GM04504 (cell line): ENCODE data around the gene IL31RA.
"Not testable (repeated sequence)": the region's sequence is repeated elsewhere in the genome, so short reads cannot be mapped to it uniquely, and the experiment has no call there.

Experiments used
- DNase-seq: peaks from one replicate; pipeline ENCODE4 v3.0.0-alpha.2; 2012; ENCODE audit warnings: low read depth

Gene IL31RA

DNA sequence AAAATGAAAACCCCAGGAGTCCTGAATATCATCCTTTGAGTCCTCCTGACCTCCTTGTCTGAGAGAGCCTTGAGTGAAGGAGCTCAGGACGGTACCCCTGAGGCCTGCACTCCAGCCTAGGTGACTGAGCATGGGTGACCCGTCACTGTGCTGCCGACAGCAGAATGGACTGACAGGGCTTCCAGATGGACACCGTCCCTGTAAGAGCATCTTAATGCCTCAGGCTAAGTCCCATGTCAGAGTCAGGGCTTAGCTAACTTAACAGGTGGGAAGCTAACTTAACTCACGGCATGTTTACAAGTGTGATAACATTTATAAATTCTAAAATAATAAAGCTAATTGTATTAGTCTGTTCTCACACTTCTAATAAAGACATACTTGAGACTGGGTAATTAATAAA is 75.3 kb downstream of the IL31RA start:
- DNase-seq: no peak

DNA sequence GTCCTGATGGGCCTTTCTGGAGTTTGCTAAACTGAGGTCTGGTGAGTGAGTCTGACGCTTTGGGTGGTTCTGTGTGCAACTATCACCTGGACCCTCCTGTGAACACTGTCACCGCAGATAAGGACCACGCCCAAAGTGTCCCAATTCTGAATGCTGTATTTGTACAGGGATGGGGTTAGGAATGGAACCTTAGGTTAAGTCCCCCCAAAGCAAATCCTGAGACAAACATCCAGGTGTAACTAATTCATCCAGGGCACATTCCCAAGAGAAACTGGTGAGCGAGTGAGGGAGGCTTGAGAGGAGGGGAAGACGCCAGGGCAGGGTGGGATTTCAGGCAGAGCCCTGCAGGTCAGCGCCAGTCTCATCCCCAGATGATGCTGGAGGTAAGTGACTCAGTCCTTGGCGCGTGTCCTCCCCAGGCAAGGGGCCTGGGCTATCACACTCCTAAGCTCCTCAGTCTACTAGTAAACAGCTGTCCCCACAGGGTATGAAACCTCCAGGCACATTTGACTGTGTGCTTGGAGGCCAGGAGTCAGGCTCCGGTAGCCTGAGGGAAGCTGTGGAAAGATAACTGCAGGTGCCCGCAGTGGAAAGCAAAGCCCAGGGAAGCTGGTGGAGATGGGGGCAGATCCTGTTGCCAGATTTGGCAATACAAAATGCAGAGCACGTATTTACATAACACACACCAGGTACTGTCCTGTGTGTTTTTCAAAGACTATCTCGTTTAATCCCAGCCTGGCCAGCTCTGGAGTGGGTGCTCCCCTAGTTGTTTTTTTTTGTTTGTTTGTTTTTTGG is 76.9 kb downstream of the IL31RA start:
- no peak for DNase-seq

DNA sequence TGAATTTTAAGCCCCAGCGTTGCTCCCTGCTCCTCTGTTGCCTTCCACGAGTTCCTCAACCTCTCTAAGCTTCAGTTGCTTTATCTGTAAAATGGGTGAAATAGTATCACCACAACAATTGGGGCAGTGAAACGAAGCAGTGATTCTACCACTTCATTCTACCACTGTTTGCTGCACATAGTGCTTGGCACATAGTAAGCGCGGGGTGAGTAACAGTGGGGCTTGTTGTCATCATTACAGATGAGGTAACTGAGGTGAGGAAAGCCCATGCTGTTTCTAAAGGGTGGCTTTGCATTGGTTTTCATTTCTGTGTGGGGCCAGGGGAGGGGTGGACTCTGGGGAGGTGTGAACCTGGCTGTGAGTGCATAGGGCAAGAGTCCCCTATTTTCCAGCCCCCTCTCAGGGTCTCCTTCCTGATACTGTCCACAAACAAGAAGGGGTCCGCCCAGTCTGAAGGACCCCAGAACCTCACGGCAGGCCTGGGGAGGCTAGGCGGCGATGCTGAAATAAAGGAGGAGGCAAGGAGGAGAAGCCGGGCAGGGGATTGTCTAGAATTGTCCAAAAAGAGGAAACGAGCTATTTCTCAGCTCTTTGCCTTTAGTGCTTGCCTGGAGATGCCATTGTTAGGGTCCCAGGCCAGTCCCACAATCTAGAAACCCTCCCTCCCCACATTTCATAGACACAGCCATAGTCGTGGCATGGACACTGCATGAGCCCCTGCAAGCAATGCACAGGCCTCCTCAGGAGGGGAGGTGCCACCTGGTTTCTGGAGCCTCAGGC is 78.1 kb downstream of the IL31RA start:
- DNase-seq: no peak

DNA sequence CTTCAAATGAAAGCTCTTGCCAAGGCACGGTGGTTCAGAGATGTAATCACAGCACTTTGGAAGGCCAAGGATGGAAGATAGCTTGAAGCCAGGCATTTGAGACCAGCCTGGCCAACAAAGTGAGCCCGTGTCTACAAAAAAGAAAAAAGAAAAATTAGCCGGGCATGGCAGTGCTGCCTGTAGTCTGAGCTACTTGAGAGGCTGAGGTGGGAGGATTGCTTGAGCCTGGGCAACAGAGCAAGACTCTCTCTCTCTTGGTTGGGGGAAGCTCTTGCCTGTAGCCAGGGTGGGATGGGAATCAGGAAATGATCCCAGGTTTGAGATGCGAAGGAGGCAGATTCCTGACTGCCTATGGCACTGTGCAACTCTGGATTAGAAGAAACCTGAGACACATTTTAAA is 81.5 kb downstream of the IL31RA start:
- no peak for DNase-seq

DNA sequence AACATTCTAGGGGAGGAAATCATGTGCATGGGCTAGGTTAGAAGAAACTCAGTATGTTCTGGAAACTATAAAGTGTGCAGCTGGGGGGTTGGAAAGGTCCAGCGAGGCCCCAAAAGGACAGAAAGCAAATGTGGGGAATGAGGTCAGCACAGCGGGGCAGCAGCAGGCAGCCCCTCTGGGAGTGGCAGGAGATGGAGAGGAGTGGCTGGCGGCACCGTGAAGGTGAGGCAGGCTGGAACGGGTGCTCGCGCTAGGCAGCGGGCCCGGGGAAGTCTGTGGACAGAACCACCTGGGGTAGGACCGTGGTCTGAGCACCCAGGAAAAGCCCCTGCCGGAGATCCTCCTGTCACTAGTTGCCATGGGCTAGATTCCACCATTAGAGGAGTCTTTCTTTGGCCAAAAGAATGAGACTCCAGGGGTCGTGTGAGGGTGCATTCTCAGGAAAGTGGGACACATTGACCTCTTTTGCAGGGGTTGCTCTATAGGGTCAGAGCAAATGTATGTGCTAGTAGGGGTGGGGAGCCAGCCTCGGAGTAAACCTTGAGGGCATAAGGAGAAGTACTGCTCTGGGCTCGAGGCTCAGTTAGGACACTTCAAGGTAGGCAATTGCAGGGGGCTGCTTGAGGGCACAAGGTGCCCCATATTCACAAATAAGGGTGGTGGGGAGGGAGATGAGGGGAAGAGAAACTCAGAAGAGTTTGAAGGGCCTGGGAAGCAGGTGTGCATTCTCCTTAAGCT is 82.4 kb downstream of the IL31RA start:
- DNase-seq: no peak

DNA sequence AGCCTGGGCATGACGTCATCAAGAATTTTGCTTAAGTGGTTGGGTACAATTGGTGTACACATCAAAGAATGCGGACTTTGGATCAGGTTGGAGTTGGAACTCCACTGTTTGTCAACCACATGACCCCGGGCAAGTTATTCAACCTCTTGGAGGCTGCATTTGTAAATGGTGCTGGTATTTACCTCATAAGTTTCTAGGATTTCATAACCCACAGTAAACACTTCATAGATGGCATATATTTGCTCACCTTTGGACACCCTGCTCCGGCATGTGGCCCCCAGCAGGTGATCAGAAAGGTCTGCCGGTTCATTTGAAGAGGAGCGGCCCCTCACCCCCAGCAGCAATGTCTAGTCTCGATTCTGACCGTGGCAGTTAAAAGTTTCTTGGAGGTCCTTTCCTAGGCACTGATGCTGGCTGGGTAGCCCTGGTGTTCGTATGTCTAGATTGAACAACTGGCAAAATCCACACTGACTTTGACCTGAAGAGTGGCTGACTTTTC is 83.0 kb downstream of the IL31RA start:
- DNase-seq: no peak

DNA sequence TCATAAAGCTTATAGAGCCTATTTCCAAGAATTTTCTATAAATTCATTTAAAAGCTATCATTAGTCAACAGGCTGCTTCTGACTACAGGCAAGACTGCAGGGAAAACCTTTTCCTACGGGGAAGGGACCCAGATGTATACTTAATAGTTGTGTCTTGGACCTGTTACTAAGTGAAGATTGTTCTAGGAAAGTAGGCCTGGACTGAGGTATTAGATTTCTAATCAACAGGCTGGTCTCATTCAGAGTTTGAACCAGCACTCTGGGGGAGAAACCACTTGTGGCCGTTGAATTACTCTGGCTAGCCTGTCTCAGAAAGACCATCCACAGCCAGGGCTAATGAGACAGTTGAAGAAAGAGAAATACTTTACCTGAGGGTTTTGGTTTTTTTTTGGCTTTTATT is 83.6 kb downstream of the IL31RA start:
- no peak for DNase-seq

DNA sequence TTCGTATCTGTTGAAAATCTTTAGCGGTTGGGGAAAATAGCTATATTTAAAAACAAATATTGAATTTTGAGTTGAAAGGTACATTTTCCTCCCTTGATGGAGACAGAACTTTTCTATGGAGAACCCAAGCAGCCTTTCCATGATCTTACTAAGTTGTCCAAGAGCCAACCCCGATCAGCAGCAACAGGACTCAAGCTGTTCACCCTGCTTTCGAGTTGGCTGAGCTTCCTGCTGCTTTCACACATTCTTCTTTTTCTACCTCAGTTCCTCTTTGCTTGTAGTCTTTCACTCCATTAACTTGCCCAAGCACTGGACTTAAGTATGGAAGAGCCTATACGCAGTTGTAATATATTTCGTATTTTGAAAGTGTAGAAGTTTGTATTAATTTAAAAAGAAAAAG is 84.2 kb downstream of the IL31RA start:
- no peak for DNase-seq

DNA sequence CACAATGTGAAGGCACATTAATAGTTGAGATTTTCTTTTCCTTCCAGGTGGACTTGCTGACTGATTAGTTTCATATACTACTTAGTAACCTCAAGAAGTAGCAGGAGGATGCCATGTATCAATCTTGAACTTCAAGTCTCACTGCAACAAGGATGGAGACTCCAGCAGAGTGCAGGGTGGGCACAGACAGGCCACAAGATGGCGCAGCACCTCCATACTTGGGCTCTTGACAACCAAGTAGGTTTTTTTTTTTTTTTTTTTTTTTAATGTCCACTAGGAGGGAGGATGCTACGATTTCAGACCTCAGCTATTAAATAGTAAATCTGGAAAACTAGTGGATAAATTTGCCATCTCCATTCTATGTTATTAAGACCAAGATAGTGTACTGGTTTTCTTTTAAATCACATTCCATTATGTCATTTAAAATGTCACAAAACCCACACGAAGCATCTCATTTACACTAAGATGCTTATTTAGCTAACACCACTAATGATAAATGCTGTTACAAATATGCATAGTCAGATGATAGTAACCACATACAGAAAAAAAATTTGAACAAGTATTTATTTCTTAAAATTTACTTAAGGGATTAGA is 85.0 kb downstream of the IL31RA start:
- DNase-seq: peak; percentile 53

DNA sequence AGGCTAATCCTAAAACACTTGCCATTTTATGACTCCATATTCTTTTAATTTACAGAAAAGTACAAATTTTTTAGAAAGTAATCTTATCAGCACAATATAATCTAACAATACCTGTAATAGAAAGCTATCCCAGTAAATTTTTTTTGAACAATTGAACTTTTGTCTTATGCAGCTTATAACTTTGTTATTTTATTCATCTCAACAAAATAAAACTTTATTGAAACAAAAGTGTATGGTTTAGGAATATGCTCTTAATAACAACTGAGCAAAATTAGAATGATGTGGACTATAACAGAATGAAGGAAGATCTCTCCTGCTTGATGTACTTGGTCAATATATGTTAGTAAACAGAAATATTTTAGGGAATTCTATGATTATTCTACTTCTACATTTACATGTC is 86.4 kb downstream of the IL31RA start:
- DNase-seq: not testable (repeated sequence)

DNA sequence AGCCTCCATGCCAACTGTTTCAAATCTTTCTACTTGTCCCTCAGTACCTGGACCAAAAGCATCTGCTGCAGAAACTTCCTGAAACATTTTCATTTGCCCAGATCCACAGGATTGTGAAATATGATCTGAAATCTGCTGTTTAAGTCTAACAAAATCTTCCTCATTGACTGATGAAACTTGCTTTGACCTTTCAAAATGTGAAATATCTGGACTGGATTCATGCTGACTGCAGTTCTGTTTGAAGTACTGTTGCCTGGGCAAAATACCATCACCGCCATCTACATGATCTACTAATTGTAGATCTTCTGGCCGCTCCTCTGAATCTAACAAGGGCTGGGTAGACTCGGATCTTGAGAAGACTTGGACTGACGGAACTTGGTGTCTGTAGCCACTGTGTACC is 90.0 kb downstream of the IL31RA start:
- not testable (repeated sequence) for DNase-seq

DNA sequence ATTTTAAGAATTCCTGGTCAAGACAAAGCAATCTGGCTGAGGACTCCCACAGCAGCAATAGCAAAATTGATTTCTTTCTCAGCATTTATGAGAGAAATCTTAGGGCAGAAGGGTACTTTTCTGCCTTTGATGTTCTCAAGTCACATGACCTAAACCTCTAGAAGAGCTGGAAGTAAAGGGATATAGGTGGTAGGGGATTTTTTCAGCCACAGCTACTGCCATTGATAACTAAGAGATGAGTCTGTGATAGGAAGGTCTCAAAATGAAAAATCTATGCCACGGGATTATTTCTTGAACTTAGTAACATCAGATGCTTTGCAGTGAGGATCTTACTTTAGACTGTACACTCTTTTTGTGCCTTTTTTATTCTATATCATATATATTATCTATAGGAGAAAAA is 108.1 kb downstream of the IL31RA start:
- DNase-seq: no peak

DNA sequence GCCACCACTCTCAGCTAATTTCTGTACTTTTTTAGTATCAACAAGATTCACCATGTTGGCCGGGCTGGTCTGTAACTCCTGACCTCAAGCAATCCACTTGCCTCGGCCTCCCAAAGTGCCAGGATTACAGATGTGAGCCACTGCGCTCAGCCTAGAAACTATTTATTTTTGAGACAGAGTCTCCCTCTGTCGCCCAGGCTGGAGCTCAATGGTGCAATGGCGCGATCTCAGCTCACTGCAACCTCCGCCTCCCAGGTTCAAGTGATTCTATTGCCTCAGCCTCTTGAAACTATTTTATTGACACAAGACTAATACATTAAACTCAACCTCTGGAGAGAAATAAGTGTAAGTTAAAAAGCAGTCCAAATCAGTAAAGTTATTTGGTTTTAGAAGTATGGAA is 109.6 kb downstream of the IL31RA start:
- DNase-seq: no peak

DNA sequence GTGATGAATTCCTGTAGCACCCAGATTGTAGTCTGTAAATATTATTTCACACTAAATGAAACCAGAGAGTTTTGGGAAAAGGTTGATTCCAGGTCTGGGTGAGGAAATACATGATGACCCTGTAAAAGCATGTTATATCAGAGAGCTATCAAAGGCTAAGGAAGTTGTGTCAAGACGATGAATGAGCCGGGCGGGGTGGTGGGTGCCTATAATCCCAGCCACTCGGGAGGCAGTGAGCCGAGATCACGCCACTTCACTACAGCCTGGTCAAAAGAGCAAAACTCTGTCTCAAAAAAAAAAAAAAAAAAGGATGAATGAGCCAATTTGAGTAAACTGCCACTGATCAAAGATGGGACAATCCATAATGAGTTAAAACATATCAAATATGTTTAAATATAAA is 114.4 kb downstream of the IL31RA start:
- DNase-seq: no peak

DNA sequence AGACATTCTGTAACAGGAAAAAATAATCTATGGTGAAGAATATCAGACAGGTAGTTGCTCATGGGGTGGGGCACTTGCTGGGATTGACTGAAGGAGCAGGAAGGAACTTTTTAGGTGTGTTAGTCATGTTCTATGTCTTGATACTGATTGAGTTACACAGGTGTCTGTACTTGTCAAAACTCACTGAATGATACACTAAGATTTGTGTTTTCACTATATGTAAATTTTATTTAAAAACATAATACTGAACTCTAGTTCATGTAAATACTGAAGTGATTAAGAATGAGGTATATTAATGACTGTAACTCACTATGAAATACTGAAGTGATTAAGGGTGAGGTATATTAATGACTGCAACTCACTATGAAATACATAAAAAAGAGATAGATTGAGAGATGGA is 115.1 kb downstream of the IL31RA start:
- no peak for DNase-seq

DNA sequence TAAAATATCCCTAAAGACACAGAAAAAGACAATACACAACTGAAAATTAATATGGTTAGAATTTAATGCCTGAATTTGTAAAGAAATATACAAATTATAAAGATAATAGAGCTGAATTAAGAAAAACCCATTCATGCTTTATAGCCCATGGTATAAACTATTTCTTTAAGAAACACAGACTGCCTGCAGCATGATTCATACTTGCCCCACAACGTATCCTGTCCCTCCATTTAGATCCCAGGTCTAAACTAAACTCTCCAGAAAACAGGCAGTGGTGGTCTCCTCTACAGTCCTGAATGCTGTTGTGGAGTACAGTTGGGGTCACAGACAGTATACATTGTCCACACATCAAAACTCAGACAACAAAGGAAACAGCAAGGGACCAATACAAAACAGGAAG is 118.8 kb downstream of the IL31RA start:
- no peak for DNase-seq
